Bronchial epithelial cell (primary cell): Measurements from ENCODE around the gene PLA2G4E. TPM values are rescaled to one million over a fixed set of nuclear protein-coding genes. Genes with fewer than 3 reads are reported as not detected.

Experiments used
- DNase-seq: peaks from one replicate; pipeline ENCODE4 v3.0.0-alpha.2; 2010; ENCODE audit warnings: low read depth
- FAIRE-seq: peaks from 2 replicates; lab custom pipeline; 2011; peaks lifted over from hg19 to GRCh38; lab: Jason Lieb, UNC
- H3K27me3 ChIP-seq: 2 replicates; pipeline ENCODE4 v1.5.1; 2011; ENCODE audit warnings: low read length; ENCODE audit not compliant: control insufficient read depth, insufficient read depth
- H3K36me3 ChIP-seq: 2 replicates; pipeline ENCODE4 v1.5.1; 2011; ENCODE audit warnings: low read length; ENCODE audit not compliant: control insufficient read depth, insufficient read depth
- H3K4me3 ChIP-seq: 2 replicates; pipeline ENCODE4 v1.5.1; 2011; ENCODE audit warnings: mild to moderate bottlenecking, low read depth, low read length, control low read depth
- CTCF ChIP-seq: IDR thresholded peaks from 2 replicates; pipeline ENCODE4 v1.5.1; 2011; ENCODE audit warnings: mild to moderate bottlenecking, moderate library complexity, low read length, control low read depth, inconsistent platforms; ENCODE audit not compliant: insufficient read depth, severe bottlenecking
- total RNA-seq: library from RNA; depleted of rRNA; stranded (reverse); fragments of >200 nt; gene quantifications from 2 replicates; pipeline ENCODE4 v1.2.1, GENCODE V29; 2014

PLA2G4E gene, protein sequence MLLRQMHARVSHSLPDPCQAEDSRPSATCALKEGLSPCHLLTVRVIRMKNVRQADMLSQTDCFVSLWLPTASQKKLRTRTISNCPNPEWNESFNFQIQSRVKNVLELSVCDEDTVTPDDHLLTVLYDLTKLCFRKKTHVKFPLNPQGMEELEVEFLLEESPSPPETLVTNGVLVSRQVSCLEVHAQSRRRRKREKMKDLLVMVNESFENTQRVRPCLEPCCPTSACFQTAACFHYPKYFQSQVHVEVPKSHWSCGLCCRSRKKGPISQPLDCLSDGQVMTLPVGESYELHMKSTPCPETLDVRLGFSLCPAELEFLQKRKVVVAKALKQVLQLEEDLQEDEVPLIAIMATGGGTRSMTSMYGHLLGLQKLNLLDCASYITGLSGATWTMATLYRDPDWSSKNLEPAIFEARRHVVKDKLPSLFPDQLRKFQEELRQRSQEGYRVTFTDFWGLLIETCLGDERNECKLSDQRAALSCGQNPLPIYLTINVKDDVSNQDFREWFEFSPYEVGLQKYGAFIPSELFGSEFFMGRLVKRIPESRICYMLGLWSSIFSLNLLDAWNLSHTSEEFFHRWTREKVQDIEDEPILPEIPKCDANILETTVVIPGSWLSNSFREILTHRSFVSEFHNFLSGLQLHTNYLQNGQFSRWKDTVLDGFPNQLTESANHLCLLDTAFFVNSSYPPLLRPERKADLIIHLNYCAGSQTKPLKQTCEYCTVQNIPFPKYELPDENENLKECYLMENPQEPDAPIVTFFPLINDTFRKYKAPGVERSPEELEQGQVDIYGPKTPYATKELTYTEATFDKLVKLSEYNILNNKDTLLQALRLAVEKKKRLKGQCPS
- total RNA-seq = under 0.01 and 1.4 TPM in 2 replicates

DNA sequence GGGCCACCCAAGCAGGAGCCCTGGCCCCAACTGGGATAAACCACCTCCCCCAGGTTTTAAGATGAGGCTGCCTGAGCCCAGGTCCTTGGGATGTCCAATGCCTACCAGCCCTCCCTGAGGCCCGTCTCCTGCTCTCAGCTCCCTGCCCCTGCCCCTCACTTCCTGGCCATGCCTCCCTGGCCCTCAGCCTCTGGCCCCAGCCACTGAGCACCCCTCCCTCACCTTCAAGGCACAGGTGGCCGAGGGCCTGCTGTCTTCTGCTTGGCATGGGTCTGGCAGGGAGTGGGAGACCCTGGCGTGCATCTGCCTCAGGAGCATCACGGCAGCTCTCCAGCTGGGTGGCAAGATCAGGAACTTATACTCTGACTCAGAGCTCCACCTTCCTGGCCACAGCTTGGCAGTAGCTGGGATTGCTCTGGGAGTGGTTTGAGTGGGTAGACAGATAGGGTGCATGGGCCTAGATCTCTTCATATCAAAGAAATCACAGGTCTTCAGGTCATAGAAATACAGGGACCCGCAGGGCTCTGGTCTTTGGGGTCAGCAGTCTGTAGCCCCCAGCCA is at the start of gene PLA2G4E:
Gene PLA2G4E (minus strand): TSS at position 330 of the 561 bp plus-strand sequence. CDS start 12 bp downstream, at position 318.
- DNase-seq (peak; percentile 61), FAIRE-seq (peak; percentile 92)
- no peak within 1 kb of the TSS for H3K4me3 ChIP-seq
- no peaks in the 10 kb centered on the region for H3K36me3 ChIP-seq
- H3K27me3 ChIP-seq = no peaks in the 10 kb centered on the region
- no peak for TF ChIP-seq CTCF

DNA sequence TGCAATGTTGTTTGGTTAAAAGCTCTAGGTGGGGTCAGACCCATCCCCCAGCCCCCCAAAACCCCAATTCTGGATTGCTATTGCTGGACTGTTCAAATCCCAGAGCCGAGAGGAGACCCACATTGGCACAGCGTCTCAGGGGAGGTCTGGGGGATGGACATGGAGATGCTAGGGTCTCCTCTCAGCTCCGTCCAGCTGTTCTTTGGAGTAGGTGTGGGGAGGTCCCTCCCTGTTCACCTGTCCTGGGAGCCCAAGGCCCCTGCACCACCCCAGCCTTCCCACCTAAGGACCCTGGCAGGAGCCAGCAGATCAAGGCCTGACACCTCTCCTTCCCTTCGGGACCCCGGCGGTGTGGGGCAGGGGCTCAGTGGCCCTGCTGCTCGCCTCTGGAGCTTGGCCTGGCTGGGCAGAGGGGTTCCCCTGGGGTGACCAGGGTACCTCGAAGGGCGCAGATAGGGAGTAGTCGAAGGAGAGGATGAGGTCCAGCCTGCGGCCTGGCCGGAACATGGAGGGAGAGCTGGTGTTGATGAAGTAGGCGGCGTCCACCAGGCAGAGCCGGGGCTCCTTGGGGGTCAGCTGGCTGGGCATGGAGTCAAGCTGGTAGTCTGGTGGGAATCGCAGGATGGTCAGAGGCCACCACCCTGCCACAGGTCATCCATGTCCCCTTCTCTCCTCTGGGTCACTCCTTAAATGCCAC is 49.6 kb upstream of the PLA2G4E start:
- Histone ChIP-seq H3K27me3 (no peaks in the 10 kb centered on the region), H3K36me3 (no peaks in the 10 kb centered on the region), H3K4me3 (no peak overlapping the region)
- FAIRE-seq = no peak
- no peak for DNase-seq
- no peak for TF ChIP-seq CTCF

DNA sequence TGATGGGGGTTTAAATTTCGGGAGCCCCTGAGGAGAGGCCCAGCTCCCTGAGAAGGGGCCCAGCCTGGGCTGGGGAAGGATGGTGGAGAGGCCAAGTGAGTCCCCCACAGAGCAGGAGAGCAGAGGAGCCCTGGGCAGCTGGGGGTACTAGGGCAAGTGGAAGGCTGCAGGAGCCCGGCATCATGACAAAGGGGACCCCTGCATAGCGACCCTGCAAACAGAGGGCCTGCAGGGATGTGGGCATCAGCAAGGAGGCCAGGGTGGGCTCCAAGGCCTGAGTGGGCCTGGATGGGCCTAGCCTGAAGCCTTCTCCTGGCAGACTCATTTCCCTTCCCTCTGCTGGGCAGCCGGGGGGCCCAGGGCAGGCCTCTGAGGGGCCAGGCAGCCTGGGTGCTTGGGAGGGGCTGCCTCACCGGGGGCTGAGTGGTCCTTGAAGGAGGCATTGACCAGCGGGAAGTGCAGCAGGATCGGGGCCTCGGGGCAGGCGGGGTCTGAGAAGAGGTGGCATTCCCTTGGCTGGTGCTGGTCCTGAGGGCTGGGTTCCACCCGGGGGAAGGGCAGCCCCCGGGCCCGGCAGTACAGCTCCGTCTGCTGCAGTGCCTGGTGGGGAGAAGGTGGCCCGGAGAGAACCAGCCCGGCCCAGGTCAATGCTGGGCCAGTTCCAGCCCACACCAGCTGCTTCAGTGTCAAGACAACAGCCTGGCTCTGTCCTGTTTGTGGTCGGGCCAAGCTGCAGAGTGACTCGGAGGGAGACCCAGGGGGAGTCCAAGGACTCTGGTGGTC is 48.8 kb upstream of the PLA2G4E start:
- Histone ChIP-seq H3K27me3 (no peaks in the 10 kb centered on the region), H3K4me3 (no peak overlapping the region), H3K36me3 (no peaks in the 10 kb centered on the region)
- no peak for TF ChIP-seq CTCF
- DNase-seq (no peak), FAIRE-seq (no peak)

DNA sequence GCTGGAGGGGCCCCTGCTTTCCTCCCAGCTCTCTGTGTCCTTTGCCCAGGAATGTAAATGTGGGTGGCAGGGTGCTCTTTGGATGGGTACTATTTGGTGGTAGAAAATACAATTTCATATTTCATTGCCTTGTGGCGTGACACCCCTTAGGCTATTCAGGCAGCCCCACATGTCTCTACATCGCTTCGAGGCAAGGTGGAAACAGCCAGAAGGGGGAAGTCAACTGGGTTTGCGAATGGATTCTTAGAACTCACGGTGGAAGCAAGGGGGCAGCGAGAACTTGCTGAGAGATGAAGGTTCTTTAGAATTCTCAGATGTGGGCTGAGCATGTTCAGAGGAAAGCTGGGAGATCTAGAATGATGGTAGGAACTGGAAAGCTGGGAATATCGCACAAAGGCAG is 48.2 kb upstream of the PLA2G4E start:
- no peak for TF ChIP-seq CTCF
- Histone ChIP-seq H3K27me3 (no peaks in the 10 kb centered on the region), H3K36me3 (no peaks in the 10 kb centered on the region), H3K4me3 (no peak overlapping the region)
- FAIRE-seq (peak; percentile 52), DNase-seq (no peak)

GRCh38 chr15:42068601-42069000 is 47.8 kb upstream of the PLA2G4E start:
- no peak for TF ChIP-seq CTCF
- Histone ChIP-seq H3K36me3 (no peaks in the 10 kb centered on the region), H3K27me3 (no peaks in the 10 kb centered on the region), H3K4me3 (no peak overlapping the region)
- no peak for DNase-seq
- FAIRE-seq = no peak
